PC-3 (cell line): ENCODE data around the gene ANGPTL4. TPM values are rescaled to one million over a fixed set of nuclear protein-coding genes. Genes with fewer than 3 reads are reported as not detected.

ENCODE experiments used
- ATAC-seq: fragments of 200-7000 bp; cut with Tn5 transposase; 2 replicates; pipeline ENCODE4 v1.9.1; 2020; ENCODE audit warnings: mild to moderate bottlenecking, moderate library complexity
- BruUV-seq: library from RNA; stranded (reverse); fragments of 400-500 nt; replicated peaks from 2 replicates; lab custom pipeline; 2021; lab: Mats Ljungman, UMichigan
- CTCF ChIA-PET: fragments of 300-600 bp; sonication (Branson Sonifier 250); formaldehyde crosslinking; loops from one replicate; lab custom pipeline; 2022; ENCODE audit warnings: antibody characterized with exemption; lab: Charles Lee
- POLR2A ChIA-PET: fragments of 300-600 bp; sonication (Branson Sonifier 250); formaldehyde crosslinking; loops from one replicate; lab custom pipeline; 2022; ENCODE audit warnings: antibody characterized with exemption; ENCODE audit not compliant: unreplicated experiment; lab: Charles Lee
- DNase-seq: peaks from one replicate; pipeline ENCODE4 v3.0.0-alpha.2; 2015
- H2AFZ ChIP-seq: fragments of 300-600 bp; sonication (generic); 2 replicates; pipeline ENCODE4 v1.6.0; 2016; ENCODE audit warnings: antibody characterized with exemption, low read length
- H3F3A ChIP-seq: fragments of 300-600 bp; sonication (generic); one replicate; pipeline ENCODE4 v1.6.0; 2017; ENCODE audit warnings: antibody characterized with exemption, low read length, control low read depth, mild to moderate bottlenecking; ENCODE audit not compliant: unreplicated experiment
- H3K27ac ChIP-seq: fragments of 300-600 bp; sonication (generic); 2 replicates; pipeline ENCODE4 v1.5.1; 2016; ENCODE audit warnings: mild to moderate bottlenecking, low read length
- H3K27me3 ChIP-seq: fragments of 300-600 bp; sonication (generic); 2 replicates; pipeline ENCODE4 v1.6.1; 2016; ENCODE audit warnings: low read length, mixed read lengths
- H3K36me3 ChIP-seq: fragments of 300-600 bp; sonication (generic); 2 replicates; pipeline ENCODE4 v1.6.1; 2016; ENCODE audit warnings: low read depth, mixed run types, low read length, mixed read lengths
- H3K4me1 ChIP-seq: fragments of 300-600 bp; sonication (generic); 2 replicates; pipeline ENCODE4 v1.5.1; 2016; ENCODE audit warnings: low read length; ENCODE audit not compliant: insufficient read depth
- H3K4me2 ChIP-seq: fragments of 300-600 bp; sonication (generic); 2 replicates; pipeline ENCODE4 v1.6.0; 2016; ENCODE audit warnings: low read length
- H3K4me3 ChIP-seq: fragments of 300-600 bp; sonication (generic); 2 replicates; pipeline ENCODE4 v1.5.1; 2016; ENCODE audit warnings: mild to moderate bottlenecking, low read length, mixed read lengths
- H3K79me2 ChIP-seq: fragments of 300-600 bp; sonication (generic); 2 replicates; pipeline ENCODE4 v1.6.1; 2017; ENCODE audit warnings: low read length, mixed read lengths
- H3K9ac ChIP-seq: fragments of 300-600 bp; sonication (generic); 2 replicates; pipeline ENCODE4 v1.6.0; 2016; ENCODE audit warnings: mild to moderate bottlenecking, low read length
- H3K9me2 ChIP-seq: fragments of 300-600 bp; sonication (generic); replicated peaks from 2 replicates; pipeline ENCODE4 v1.6.1; 2016; ENCODE audit warnings: mixed run types, low read length, mixed read lengths
- H3K9me3 ChIP-seq: fragments of 300-600 bp; sonication (generic); 2 replicates; pipeline ENCODE4 v1.6.1; 2016; ENCODE audit warnings: low read length, mixed read lengths
- H4K20me1 ChIP-seq: fragments of 300-600 bp; sonication (generic); 2 replicates; pipeline ENCODE4 v1.6.1; 2016; ENCODE audit warnings: low read length, mixed read lengths
- CTCF ChIP-seq: fragments of 300-600 bp; sonication (generic); conservative IDR thresholded peaks from 2 replicates; pipeline ENCODE4 v1.5.1; 2017; ENCODE audit warnings: antibody characterized with exemption, low read depth, mild to moderate bottlenecking, low read length
- EZH2 ChIP-seq: fragments of 300-600 bp; sonication (generic); IDR thresholded peaks from one replicate; pipeline ENCODE4 v1.6.1; 2017; ENCODE audit warnings: antibody characterized with exemption, mild to moderate bottlenecking, low read length; ENCODE audit not compliant: unreplicated experiment
- EZH2phosphoT487 ChIP-seq: fragments of 300-600 bp; sonication (generic); IDR thresholded peaks from 2 replicates; pipeline ENCODE4 v1.6.1; 2018; ENCODE audit warnings: mild to moderate bottlenecking, antibody characterized with exemption, low read length, borderline replicate concordance
- intact Hi-C: fragments of 100-400 bp; cut with micrococcal nuclease; formaldehyde crosslinking; loops from 2 replicates; pipeline ENCODE4 v1.9.0; 2023
- total RNA-seq: library from RNA; depleted of rRNA; stranded (reverse); fragments of >200 nt; gene quantifications from 2 replicates; pipeline ENCODE4 v1.2.3, GENCODE V29; 2014

ANGPTL4 gene
- total RNA-seq, 1 experiment from 2014 or later: 6.7 TPM

GRCh38 chr19:8333767-8334457 is 30.0 kb upstream of the ANGPTL4 start:
- intact Hi-C loops: no loop called here
- 0 out of 2 replicates have a peak, but pooled peaks have one; percentile 13 for TF ChIP-seq EZH2phosphoT487
- peak; percentile 44 for TF ChIP-seq EZH2
- no peak for TF ChIP-seq CTCF
- ATAC-seq (peak; percentile 6; the same call in 1 of the 2 replicates), DNase-seq (no peak)
- no TSS peak for BruUV-seq
- Histone ChIP-seq H3K9me2 (no peaks in the 10 kb centered on the region), H3K27ac (no peak overlapping the region), H3K36me3 (no peaks in the 10 kb centered on the region), H3K27me3 (peaks cover 22% of the 10 kb centered on the region), H3K4me2 (peak overlapping the region; percentile 92), H3K4me1 (peaks cover 11% of the 10 kb centered on the region; the same call in 1 of the 2 replicates), H4K20me1 (no peaks in the 10 kb centered on the region), H3K79me2 (no peaks in the 10 kb centered on the region), H3K4me3 (peak overlapping the region; percentile 66), H3F3A (no peaks in the 10 kb centered on the region), H3K9me3 (no peaks in the 10 kb centered on the region), H2AFZ (peak overlapping the region; percentile 87), H3K9ac (no peak overlapping the region)
- ChIA-PET POLR2A (no interaction called here), CTCF (interaction anchor here (0.6 kb wide), 1 partner anchor 56 kb away, joined by 12 read pairs; the partner anchor contains the start of gene RAB11B)

GRCh38 chr19:8334458-8335342 is 29.3 kb upstream of the ANGPTL4 start:
- POLR2A ChIA-PET: interaction anchor here (0.6 kb wide), 1 partner anchor 115 kb away, joined by 3 read pairs; no protein-coding TSS in a partner anchor
- intact Hi-C loops: no loop called here
- H3K27me3 ChIP-seq: peaks cover 22% of the 10 kb centered on the region
- TF ChIP-seq EZH2phosphoT487 (no peak), EZH2 (no peak), CTCF (no peak)
- BruUV-seq: no TSS peak
- no peaks in the 10 kb centered on the region for H3K9me2 ChIP-seq
- H4K20me1 ChIP-seq: no peaks in the 10 kb centered on the region
- no peaks in the 10 kb centered on the region for H3K79me2 ChIP-seq
- DNase-seq (peak; percentile 87), ATAC-seq (peak; percentile 70)
- H3K9me3 ChIP-seq: no peaks in the 10 kb centered on the region
- peak overlapping the region; percentile 87 for H2AFZ ChIP-seq
- peak overlapping the region; percentile 92 for H3K4me2 ChIP-seq
- H3K27ac ChIP-seq: no peak overlapping the region
- peaks cover 11% of the 10 kb centered on the region; the same call in 1 of the 2 replicates for H3K4me1 ChIP-seq
- no peak overlapping the region for H3K9ac ChIP-seq
- no peaks in the 10 kb centered on the region for H3F3A ChIP-seq
- CTCF ChIA-PET: interaction anchor here (0.6 to 1.2 kb wide), 3 partner anchors 13 to 56 kb away, joined by 3 to 12 read pairs (median 3); partner anchors contain the start of genes CD320 and RAB11B
- H3K4me3 ChIP-seq: peak overlapping the region; percentile 66
- no peaks in the 10 kb centered on the region for H3K36me3 ChIP-seq
